GM12878 (cell line): ENCODE data around the gene AVL9.

ENCODE experiments used
- CBFB ChIP-seq: IDR thresholded peaks from 2 replicates; pipeline ENCODE4 v1.6.1; 2016; ENCODE audit warnings: antibody characterized with exemption, low read depth
- EZH2 ChIP-seq: IDR thresholded peaks from 2 replicates; pipeline ENCODE4 v1.6.1; 2012; ENCODE audit warnings: low read depth, mild to moderate bottlenecking, control low read depth, inconsistent platforms, low read length, borderline replicate concordance; ENCODE audit not compliant: control insufficient read depth
- MXI1 ChIP-seq: fragments of 150-350 bp; IDR thresholded peaks from 2 replicates; pipeline ENCODE4 v1.6.1; 2011; ENCODE audit warnings: low read depth, mild to moderate bottlenecking, inconsistent platforms, low read length, improper control_type of control experiment
- TF ChIP-seq, protein P1 (sequence below), 3 experiments: IDR thresholded peaks in 2 of 3; conservative IDR thresholded peaks in 1 of 3; 2 replicates each; pipeline ENCODE4 v1.5.1; 2011; ENCODE audit warnings: low read depth in 3 of 3, low read length in 3 of 3, mild to moderate bottlenecking in 3 of 3, control low read depth in 2 of 3, moderate library complexity in 2 of 3, inconsistent platforms in 1 of 3, mixed read lengths in 1 of 3; ENCODE audit not compliant: control insufficient read depth in 2 of 3, insufficient read depth in 1 of 3; ENCODE audit errors: extremely low read depth in 1 of 3
- TF ChIP-seq, protein P2 (sequence below): fragments of 450-650 bp; IDR thresholded peaks from 2 replicates; pipeline ENCODE4 v1.6.1; 2016; ENCODE audit warnings: mild to moderate bottlenecking
- TF ChIP-seq, protein P3 (sequence below): fragments of 150-350 bp; IDR thresholded peaks from 2 replicates; pipeline ENCODE4 v1.6.1; 2014; ENCODE audit warnings: mild to moderate bottlenecking, low read depth, low read length

DNA sequence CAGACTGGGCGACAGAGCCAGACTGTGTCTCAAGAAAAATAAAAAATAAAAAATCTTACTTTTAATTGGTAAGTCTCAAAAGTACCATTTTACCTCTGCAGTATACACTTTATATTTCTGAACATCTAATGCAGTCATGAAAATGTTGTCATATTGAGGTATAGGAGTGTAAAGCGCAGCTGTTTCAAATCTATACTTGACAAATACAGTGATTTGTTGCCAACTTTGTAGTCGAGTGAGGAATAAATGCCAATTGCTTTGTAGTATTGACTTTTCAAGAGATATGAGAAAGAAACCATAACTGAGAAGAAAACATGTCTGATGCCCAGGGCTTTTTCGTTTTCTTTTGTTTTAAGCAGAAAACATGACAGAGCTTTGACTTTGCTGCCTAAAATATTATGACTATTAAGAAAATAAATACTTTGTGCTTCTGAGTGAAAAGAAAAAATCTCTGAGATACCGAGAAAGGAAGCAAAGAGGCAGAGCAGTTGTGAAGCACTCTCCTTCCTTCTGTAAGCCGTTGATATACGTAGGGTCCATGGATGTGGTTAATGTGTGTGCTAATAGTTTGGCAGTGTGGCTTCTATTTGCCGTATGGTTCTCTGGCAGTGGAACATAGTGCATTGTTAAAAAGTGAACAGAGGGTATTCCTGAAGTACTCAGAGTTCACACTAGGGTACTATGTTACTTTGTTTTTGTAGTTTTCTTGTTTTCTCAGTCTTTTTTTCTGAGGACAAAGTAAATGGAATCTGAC, 38.2 kb downstream of the AVL9 start:
- TF ChIP-seq, protein P1, sequence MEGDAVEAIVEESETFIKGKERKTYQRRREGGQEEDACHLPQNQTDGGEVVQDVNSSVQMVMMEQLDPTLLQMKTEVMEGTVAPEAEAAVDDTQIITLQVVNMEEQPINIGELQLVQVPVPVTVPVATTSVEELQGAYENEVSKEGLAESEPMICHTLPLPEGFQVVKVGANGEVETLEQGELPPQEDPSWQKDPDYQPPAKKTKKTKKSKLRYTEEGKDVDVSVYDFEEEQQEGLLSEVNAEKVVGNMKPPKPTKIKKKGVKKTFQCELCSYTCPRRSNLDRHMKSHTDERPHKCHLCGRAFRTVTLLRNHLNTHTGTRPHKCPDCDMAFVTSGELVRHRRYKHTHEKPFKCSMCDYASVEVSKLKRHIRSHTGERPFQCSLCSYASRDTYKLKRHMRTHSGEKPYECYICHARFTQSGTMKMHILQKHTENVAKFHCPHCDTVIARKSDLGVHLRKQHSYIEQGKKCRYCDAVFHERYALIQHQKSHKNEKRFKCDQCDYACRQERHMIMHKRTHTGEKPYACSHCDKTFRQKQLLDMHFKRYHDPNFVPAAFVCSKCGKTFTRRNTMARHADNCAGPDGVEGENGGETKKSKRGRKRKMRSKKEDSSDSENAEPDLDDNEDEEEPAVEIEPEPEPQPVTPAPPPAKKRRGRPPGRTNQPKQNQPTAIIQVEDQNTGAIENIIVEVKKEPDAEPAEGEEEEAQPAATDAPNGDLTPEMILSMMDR (IDR thresholded peaks at IDR 0.05 in 2 of 3, conservative IDR thresholded peaks at IDR 0.05 in 1 of 3; ENCODE audit: control insufficient read depth in 2 of 3, extremely low read depth in 1 of 3, insufficient read depth in 1 of 3, low read depth in 3 of 3, low read length in 3 of 3): no peak
- TF ChIP-seq, protein P2, sequence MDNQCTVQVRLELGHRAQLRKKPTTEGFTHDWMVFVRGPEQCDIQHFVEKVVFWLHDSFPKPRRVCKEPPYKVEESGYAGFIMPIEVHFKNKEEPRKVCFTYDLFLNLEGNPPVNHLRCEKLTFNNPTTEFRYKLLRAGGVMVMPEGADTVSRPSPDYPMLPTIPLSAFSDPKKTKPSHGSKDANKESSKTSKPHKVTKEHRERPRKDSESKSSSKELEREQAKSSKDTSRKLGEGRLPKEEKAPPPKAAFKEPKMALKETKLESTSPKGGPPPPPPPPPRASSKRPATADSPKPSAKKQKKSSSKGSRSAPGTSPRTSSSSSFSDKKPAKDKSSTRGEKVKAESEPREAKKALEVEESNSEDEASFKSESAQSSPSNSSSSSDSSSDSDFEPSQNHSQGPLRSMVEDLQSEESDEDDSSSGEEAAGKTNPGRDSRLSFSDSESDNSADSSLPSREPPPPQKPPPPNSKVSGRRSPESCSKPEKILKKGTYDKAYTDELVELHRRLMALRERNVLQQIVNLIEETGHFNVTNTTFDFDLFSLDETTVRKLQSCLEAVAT: no peak
- no peak for TF ChIP-seq CBFB
- TF ChIP-seq MXI1: no peak
- TF ChIP-seq EZH2: no peak
- TF ChIP-seq, protein P3, sequence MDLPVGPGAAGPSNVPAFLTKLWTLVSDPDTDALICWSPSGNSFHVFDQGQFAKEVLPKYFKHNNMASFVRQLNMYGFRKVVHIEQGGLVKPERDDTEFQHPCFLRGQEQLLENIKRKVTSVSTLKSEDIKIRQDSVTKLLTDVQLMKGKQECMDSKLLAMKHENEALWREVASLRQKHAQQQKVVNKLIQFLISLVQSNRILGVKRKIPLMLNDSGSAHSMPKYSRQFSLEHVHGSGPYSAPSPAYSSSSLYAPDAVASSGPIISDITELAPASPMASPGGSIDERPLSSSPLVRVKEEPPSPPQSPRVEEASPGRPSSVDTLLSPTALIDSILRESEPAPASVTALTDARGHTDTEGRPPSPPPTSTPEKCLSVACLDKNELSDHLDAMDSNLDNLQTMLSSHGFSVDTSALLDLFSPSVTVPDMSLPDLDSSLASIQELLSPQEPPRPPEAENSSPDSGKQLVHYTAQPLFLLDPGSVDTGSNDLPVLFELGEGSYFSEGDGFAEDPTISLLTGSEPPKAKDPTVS: no peak
